NCI-H526 treated with DMSO at 0.1 percent for 48 hours (cell line): ENCODE measurements around the gene GLMP.
"Not testable (repeated sequence)": the region's sequence is repeated elsewhere in the genome, so short reads cannot be mapped to it uniquely, and the experiment has no call there.

Experiments
- DNase-seq: peaks from one replicate; lab custom pipeline; 2025; lab: John Stamatoyannopoulos, UW

The GLMP gene, protein sequence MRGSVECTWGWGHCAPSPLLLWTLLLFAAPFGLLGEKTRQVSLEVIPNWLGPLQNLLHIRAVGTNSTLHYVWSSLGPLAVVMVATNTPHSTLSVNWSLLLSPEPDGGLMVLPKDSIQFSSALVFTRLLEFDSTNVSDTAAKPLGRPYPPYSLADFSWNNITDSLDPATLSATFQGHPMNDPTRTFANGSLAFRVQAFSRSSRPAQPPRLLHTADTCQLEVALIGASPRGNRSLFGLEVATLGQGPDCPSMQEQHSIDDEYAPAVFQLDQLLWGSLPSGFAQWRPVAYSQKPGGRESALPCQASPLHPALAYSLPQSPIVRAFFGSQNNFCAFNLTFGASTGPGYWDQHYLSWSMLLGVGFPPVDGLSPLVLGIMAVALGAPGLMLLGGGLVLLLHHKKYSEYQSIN

DNA sequence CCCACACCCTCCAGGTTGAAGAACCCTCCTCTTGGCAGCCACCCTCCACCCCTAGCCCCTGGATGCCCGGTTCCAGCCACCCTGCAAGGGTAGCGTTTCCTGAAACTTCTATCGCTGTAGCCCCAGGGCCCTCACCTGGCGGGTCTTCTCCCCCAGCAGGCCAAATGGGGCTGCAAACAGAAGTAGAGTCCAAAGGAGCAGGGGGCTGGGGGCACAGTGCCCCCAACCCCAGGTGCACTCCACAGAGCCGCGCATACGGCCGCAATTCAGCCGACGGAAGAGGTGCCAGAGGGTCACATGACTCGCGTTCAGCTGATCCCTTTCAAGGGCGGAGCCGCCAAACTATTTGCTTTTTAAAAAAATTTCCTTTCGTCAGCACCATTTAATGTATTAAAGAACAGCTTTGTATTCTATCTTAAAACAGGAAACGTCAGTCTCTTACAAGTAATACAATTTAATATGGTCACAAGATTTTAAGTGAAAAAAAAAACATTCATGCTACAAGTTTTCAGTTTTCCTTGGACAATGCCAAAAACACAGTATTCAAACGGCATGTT, at the start of gene GLMP:
Gene GLMP, minus strand, starts transcription at position 289 of the 557 bp plus-strand sequence. Its CDS starts 34 bp downstream, at position 255.
- DNase-seq, result peak; percentile 32

DNA sequence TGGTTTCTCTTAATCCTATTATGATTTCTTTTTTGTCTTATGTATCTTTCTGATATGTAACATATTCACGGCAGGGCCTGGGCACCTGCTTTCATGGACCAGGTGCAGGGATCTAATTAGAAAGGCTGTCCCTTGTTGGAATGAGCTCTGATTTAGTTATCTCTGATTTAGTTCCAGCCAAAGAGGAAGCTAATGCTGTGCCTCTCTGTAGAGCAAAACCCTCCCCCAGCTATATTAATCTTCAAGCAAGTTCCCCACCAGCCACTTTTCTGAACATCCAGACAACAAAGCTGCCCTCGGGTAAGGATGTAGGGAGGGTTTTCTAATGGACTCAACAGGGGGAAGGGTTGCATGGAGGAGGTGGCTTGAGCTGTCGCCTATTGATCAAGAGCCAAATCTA, 48.9 kb upstream of the GLMP start:
- DNase-seq, result no peak

DNA sequence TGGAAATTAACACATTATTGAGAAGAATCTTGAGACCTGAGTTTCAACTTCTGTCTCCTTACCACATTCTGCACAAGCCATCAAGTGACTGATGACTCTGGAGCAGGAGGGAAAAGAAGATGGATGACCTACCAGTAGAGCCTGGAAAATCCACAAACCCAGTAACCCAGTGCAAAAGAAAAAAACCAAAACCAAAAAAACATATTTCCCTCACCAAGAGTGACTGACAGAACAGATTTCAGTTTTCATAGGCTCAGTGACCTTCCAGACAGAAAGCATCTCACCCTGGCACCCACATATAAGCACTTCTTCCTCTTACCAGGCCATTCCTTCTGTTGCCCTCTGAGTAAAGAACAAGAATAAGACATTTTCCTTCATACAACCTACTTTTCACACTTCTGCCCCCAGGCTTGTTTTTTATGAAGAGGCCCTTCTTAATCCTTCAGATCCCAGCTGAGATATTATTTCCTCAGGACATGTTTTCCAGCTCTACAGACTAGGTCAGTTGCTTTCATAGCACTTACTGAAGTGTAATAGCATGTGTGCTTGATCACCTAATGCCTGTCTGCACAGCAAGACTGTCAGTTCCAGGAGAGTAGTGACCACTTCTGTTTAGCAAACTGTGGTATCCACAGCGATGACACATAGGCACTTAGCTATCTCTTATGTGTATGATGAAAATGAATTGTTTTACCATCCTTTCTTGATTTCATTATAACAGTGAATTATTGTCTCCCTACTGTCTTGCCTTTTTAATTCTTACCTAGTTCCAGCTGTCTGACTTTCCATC, 46.9 kb upstream of the GLMP start:
- DNase-seq, result no peak

DNA sequence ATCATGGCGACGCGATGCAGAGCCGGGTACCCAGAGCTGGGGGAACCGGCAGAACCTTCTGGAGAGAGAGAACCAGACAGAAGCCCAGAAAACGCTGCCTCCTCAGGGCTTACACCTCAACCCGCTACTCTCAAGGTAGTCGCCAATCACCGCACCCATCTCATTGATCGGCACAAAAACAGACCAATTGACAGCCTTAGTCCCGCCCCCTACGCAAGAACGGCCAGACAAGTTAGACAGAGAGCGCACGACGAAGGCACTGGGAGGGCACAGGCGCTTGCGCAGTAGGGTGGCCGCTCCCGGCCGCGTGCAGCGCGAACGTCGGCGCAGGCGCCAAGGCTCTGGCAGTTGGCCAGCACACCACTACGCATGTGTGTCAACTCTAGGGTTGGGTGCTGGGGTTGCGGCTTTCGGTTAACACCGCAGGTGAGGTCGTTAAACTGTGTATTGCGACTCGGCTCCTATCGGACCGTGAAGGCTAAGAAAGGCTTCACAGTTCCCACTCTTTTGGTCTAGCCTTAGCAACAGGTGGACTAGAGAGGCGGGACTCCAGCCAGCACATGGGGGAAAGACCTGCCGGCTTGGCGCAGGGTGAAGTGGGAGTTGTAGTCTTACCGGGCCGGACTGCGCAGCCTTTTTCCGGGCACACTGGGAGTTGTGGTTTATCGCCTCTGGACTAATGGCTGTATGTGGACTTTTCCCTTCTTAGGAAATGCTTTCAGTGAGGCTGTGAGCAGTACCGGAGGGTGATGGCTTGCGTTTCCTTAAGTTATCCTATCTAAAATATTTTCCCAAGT, 42.9 kb upstream of the GLMP start, which contains the start of the genes CCT3 and TSACC:
Gene CCT3, minus strand, starts transcription at position 113 of the 797 bp plus-strand sequence. Its CDS starts 108 bp downstream, at position 5.
Gene TSACC, plus strand, starts transcription at position 347 of the 797 bp plus-strand sequence. CDS start 1,232 bp downstream, outside the sequence.
- peak; percentile 100 for DNase-seq

DNA sequence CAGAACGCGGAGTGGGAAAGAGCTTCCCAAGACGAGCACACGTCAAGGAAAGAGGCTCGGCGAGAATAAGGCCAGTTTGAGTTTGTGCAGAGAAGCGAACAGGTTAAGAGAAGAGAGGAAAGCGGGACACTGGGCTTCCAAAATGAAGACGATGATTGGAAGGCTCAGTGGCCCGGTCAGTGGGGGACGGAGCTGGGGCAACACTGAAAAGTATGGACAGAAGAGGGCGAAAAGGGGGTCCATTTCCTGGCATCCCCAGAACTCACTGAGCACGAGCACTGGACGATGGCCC, 42.4 kb upstream of the GLMP start:
- no peak for DNase-seq

DNA sequence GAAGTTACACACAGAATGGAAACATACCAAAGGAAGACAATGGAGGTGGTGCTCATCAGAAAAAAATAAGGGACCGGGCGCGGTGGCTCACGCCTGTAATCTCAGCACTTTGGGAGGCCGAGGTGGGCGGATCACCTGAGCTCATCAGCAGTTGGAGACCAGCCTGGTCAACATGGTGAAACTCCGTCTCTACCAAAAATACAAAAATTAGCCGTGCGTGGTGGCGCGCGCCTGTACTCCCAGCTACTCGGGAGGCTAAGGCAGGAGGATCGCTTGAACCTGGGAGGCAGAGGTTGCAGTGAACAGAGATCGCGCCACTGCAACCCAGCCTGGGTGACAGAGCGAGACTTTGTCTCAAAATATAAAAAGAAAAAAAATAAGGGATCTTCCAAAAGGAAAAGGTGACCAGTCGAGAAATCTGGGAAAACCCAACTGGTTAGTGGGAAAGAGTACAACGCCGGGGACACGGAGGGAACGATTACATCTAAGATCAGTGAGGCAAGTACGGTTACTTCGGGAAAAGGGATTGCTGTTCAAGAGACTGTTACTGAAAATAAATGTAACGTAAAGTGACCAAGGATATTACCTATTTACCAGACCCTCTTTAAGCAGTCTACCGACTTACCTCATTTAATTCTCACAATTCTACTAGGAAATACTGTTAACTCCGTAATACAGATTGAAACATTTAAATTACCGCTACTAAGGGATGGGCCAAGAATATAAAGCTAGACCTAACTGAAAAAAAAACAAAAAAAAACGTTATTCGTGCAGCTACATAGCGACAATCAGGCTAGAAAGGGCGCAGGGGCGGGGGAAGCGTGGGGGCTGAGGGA, 41.8 kb upstream of the GLMP start:
- peak; percentile 52 for DNase-seq

DNA sequence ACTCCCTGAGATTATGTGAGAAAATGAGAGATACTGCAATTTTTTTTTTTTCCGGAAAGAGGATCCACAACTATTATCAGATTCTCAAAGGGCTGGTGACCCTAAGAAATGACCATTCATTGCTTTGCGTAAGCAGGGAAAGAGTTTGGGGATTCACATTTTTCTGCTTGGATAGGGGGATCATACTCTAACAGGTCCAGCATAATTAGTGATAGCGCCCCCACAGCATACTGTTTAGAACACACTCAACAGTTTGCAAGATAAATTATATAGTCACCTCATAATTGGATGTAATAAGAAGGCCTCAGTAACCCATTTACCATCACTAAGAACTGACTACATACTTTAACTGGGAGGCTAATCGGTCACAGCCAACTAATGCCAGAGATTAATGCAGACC, 40.8 kb upstream of the GLMP start:
- DNase-seq, result no peak

DNA sequence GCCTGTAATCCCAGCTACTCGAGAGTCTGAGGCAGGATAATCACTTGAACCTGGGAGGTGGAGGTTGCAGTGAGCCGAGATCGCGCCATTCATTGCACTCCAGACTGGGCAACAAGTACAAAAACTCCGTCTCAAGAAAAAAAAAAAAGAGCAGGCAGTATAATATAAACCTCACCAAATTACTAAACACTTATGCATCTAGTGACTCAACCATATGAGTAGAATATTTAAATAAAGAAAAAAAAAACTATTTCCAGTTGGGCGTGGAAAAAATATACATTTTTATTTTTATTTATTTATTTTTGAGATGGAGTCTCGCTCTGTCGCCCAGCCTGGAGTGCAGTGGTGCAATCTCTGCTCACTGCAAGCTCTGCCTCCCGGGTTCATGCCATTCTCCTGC, 27.7 kb upstream of the GLMP start:
- DNase-seq, result not testable (repeated sequence)

DNA sequence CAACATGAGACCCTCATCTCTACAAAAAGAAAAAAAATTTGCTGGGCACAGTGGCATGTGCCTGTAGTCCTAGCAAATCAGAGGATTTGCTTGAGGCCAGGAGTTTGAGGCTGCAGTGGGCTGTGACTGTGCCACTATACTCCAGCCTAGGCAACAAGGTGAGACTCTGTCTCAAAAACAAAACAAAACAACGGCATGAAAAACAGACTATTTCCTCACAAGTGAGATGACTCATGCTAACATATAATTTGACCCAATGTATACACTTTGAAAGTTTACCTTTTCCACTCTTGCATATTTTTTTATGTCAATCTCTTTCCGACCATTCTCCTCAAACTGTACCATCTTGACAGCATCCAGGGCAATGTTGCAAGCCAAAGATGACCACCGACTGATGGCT, 25.1 kb upstream of the GLMP start:
- no peak for DNase-seq

DNA sequence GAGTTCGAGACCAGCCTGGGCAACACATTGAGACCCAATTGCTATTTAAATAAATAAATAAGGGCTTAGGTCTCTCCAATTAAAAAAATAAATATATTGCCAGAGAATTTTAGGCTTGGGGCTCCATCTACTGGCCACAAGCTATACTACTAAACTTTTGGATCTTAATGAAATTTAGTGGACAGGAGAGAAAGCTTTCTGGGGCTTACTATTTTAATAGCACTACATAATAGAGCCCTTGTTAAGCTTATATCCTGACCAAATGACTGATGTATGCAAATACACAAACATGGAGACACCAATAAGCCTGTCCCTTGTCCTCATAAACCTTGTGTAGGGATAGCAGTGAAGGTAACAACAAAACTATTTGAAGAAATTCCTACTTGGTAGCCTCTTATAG, 24.2 kb upstream of the GLMP start:
- DNase-seq, result no peak

DNA sequence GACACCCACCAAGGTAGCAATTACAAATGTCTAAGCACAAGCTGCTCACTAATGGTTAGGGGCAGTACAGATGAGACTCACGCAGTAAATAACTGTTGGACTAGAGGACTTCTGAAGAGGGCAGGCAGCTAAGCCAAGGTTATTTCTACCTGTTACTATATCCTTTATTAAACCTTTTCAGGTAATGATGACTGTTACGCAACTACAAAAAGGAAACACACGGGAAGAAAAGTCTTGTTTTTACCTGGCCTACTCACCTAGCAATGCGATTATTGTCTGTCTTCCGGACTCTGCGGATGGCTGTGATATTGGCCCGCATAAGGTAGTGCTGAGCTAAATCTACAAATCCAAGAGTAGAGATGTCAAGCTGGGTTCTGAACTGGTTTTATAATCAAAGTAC, 21.4 kb upstream of the GLMP start:
- DNase-seq, result no peak

DNA sequence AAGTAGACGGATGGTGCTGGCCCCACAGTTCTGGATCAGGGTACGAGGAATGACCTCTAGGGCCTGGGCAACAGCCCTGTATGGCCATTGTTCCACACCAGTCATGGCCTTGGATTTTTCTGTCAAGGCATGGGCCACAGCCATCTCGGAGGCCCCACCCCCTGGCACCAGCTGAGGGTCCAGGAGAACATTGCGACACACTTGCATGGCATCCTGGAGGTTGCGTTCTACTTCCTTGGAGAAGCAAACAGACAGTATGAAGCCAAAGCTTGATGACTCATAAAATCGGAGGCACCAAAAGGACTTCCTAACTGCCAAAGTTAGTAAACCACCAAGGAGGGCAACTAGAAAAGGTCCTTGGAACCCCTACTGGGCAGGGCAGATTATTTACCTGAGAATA, 15.5 kb upstream of the GLMP start:
- DNase-seq, result no peak

DNA sequence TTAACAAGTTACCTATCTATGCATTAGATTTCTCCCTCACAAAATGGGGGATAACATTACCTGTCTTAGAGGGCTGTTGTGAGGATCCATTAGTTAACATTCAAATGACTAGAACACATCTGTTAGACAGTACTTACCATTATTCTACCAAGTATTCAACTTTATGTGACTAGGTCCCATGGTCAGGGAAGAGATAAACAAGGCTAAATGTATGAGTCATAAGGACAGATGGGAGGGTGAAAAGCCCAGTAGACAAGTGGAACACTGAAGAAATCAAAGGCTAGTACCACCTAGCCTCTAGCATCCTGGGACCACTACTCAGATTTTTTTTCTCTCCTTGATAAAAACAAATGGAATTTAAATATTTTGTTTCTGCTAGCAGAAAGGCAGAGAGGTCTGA, 12.6 kb upstream of the GLMP start:
- no peak for DNase-seq

DNA sequence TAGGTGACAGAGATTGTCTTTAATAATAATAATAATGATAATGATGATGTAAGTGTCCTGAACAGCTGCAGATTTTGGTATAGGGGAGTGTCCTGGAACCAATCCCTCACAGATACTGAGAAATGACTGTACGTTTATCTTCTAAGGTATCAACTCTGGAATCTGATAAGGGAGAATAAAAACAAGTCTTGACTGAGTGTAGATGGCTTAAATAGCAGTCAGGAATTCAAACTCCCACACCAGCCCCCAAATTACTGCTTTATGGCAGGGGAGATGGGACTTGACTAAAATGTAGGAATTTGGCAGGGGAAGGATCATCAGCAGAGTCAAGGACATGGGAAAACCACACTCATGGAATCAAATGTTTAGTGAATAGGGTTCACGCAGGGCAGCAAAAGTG, 9.7 kb upstream of the GLMP start:
- no peak for DNase-seq

DNA sequence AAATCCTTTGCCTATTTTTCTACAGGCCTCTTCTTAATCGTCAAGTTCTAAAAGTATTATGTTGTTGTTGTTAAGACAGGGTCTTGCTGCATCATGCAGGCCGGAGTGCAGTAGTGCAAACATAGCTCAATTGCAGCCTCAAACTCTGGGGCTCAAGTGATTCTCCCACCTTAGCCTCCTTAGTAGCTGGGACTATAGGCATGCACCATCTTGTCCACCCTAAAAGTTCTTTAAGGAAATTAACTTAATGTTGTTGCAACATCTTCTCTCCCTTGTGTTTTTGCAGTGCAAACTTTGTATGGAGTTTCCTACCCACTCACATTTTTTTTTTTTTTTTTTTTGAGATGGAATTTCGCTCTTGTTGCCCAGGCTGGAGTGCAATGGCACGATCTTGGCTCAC, 7.8 kb upstream of the GLMP start:
- no peak for DNase-seq

DNA sequence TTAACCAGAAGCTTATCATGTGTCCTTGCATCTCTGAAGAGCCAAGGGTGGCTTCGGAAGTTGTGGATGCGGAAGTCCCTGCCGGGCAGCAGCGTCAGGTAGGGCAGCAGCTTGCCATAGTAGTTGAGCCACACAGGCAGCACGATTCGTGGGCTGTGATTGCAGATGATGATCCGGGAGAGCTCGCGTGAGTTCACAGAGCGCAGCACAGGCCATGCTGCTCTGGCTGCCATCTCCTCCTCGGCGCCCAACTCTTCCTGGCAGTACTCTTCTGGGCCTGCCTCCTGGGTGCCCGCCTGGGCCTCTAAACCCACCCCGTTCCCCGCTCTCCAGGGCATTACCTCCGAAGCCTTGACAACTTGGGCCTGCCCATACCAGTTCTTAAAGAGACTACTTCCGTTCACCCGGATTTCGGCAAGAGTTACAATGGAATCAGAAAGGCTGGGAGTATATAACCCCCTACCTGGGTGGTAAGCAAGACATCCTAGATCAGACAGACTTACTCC, 3.4 kb upstream of the GLMP start, which contains the start of gene VHLL:
Gene VHLL, minus strand, starts transcription at position 456 of the 506 bp plus-strand sequence. Its CDS starts 118 bp downstream, at position 338.
- DNase-seq, result no peak

DNA sequence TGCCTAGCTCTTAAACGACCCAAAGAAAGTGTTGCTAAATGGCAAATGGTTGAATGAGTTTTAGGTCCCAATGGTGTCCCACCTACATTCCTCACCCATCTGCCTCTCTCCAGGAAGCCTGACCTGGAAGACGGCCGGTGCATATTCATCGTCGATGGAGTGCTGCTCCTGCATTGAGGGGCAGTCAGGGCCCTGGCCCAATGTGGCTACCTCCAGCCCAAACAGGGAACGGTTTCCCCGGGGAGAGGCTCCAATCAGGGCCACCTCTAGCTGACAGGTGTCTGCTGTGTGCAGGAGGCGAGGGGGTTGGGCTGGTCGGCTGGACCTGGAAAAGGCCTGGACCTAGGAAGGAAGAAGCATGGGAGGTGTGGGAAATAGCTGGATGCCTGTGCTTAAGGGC, 1.6 kb downstream of the GLMP start:
- no peak for DNase-seq

DNA sequence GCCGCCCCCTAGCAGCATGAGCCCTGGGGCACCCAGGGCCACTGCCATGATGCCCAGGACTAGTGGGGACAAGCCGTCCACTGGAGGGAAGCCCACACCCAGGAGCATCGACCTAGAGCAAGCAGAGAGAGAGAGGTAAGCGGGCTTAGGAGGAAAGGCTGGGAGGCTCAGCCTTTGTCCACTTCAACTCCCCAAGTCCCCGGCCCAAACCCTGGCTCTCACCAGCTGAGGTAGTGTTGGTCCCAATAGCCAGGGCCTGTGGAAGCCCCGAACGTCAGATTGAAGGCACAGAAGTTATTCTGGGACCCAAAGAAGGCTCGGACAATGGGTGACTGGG, 2.4 kb downstream of the GLMP start:
- no peak for DNase-seq

DNA sequence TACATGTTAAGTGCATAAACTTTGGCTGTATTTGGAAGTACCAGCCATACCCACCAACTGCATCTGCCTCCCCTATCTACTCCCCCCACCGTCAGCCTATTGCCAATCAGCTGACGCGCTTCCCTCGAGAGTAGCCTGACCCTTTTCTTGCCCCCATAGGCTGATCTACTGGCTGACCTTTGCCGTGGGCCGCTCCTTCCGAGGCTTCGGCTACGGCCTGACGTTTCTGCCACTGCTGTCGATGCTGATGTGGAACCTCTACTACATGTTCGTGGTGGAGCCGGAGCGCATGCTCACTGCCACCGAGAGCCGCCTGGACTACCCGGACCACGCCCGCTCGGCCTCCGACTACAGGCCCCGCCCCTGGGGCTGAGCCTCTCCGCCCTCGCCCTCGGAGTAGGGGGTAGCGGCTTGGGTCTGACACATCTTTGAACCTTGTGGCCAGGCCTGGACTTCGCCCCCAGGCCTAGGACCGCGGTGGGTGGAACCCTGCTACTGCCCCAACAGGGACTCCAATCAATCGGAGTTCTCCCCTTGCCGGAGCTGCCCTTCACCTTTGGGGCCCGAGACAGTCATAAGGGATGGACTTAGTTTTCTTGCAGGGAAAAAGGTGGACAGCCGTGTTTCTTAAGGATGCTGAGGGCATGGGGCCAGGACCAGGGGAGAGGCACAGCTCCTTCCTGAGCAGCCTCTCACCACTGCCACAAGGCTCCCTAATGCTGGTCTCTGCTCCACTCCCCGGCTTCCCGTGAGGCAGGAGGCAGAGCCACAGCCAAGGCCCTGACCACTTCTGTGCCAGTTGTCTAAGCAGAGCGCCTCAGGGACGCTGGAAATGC, 4.0 kb downstream of the GLMP start:
- peak; percentile 88 for DNase-seq

DNA sequence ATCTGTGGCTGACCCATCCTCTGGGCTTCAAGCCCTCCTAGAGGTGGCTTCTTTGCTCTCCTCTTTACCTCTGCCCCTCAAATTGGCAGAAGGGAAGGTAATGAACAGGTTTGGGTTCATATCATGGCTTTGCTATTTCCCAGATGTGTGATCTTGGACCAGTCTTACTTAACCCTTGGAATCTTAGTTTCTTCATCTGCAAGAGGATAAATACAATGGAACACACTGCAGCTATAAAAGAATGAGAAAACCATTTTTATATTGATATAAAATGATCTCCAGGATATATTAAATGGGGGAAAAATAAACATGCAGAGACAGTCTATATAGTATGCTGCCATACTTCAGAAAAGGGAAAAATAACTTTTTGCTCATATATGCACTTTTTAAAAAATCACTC, 5.6 kb downstream of the GLMP start:
- no peak for DNase-seq
